ENCODE measurements around the gene TNXB.
"Not testable (repeated sequence)": the region's sequence is repeated elsewhere in the genome, so short reads cannot be mapped to it uniquely, and the experiment has no call there.

The TNXB gene

GRCh38 chr6:32084780-32085179 lies 24.4 kb downstream of the TNXB start:
- DNase-seq, result no peak

- no peak for DNase-seq
Observed at GRCh38 chr6:32083812-32084768, 25.0 kb downstream of the TNXB start.

GRCh38 chr6:32082935-32083334 lies 26.2 kb downstream of the TNXB start:
- DNase-seq, result no peak

GRCh38 chr6:32082478-32082877 lies 26.7 kb downstream of the TNXB start:
- DNase-seq, result no peak

- no peak for DNase-seq
Observed at GRCh38 chr6:32081168-32081990, 27.8 kb downstream of the TNXB start.

- no peak for DNase-seq
Observed at GRCh38 chr6:32079566-32080290, 29.4 kb downstream of the TNXB start.

GRCh38 chr6:32076321-32076809 lies 32.8 kb downstream of the TNXB start:
- DNase-seq, result no peak

GRCh38 chr6:32075781-32076180 lies 33.4 kb downstream of the TNXB start:
- DNase-seq, result no peak

- DNase-seq, result no peak
Observed at GRCh38 chr6:32074996-32075532, 34.1 kb downstream of the TNXB start.

- DNase-seq, result no peak
Observed at GRCh38 chr6:32073613-32074012, 35.5 kb downstream of the TNXB start.

GRCh38 chr6:32073101-32073500 lies 36.0 kb downstream of the TNXB start:
- no peak for DNase-seq

GRCh38 chr6:32070814-32071543 lies 38.2 kb downstream of the TNXB start:
- DNase-seq, result no peak

- DNase-seq, result no peak
Observed at GRCh38 chr6:32069878-32070515, 39.1 kb downstream of the TNXB start.

GRCh38 chr6:32069460-32069859 lies 39.7 kb downstream of the TNXB start:
- DNase-seq, result no peak

- no peak for DNase-seq
Observed at GRCh38 chr6:32068867-32069266, 40.3 kb downstream of the TNXB start.

- DNase-seq, result not testable (repeated sequence)
Observed at GRCh38 chr6:32068315-32068714, 40.8 kb downstream of the TNXB start.

GRCh38 chr6:32067521-32067920 lies 41.6 kb downstream of the TNXB start:
- DNase-seq, result not testable (repeated sequence)

- DNase-seq, result no peak
Observed at GRCh38 chr6:32064706-32065105, 44.4 kb downstream of the TNXB start.

GRCh38 chr6:32060966-32061655 lies 48.0 kb downstream of the TNXB start:
- no peak for DNase-seq

GRCh38 chr6:32058511-32058963 lies 50.6 kb downstream of the TNXB start:
- no peak for DNase-seq

- no peak for DNase-seq
Observed at GRCh38 chr6:32057966-32058365, 51.2 kb downstream of the TNXB start.

Measured in activated CD4-positive, CD25-positive, alpha-beta regulatory T cell (primary cell).